Measurements from ENCODE around the gene TTR. TPM values are rescaled to one million over a fixed set of nuclear protein-coding genes. Genes with fewer than 3 reads are reported as not detected.

Gene TTR
- total RNA-seq, 2 donors from 2014 or later = 145 to 352 TPM

DNA sequence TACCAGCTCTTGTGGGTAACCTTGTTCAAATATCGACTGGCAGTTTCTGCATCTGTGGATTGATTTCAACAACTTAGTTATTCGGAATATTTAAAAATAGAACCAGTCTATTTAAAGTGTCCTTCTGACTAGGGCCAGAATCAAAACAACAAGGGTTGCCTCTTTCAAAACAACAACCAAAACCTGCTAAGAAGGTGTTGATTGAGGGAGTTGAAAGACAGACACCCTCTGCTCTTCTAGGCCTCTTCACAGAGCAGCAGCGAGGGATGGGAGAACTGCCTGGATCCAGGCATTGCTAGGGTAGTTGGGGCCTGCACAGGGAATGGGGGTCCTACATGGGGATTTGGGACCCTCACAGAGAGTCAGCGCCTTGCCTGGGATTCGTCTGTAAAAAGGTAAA, 19.8 kb downstream of the TTR start:
- Histone ChIP-seq H3K9me3 (no peaks in the 10 kb centered on the region), H3K27me3 (no peaks in the 10 kb centered on the region), H3K4me1 (no peaks in the 10 kb centered on the region), H3K4me3 (no peak overlapping the region), H3K36me3 (replicated peaks in 1 of 2; ENCODE audit: insufficient read depth in 1 of 2, low read depth in 2 of 2) (no peaks in the 10 kb centered on the region), H3K27ac (no peak overlapping the region)
- DNase-seq (no peak), ATAC-seq (no peak)
- TF ChIP-seq, protein P1, sequence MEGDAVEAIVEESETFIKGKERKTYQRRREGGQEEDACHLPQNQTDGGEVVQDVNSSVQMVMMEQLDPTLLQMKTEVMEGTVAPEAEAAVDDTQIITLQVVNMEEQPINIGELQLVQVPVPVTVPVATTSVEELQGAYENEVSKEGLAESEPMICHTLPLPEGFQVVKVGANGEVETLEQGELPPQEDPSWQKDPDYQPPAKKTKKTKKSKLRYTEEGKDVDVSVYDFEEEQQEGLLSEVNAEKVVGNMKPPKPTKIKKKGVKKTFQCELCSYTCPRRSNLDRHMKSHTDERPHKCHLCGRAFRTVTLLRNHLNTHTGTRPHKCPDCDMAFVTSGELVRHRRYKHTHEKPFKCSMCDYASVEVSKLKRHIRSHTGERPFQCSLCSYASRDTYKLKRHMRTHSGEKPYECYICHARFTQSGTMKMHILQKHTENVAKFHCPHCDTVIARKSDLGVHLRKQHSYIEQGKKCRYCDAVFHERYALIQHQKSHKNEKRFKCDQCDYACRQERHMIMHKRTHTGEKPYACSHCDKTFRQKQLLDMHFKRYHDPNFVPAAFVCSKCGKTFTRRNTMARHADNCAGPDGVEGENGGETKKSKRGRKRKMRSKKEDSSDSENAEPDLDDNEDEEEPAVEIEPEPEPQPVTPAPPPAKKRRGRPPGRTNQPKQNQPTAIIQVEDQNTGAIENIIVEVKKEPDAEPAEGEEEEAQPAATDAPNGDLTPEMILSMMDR (IDR thresholded peaks at IDR 0.05) = no peak
- no peak for TF ChIP-seq POLR2A (IDR thresholded peaks at IDR 0.05)
- 79 to 83% methylated on average over 5 of the region's 5 CpGs for WGBS, 2 donors
- intact Hi-C loops (cut with DNase I) = no loop called here

DNA sequence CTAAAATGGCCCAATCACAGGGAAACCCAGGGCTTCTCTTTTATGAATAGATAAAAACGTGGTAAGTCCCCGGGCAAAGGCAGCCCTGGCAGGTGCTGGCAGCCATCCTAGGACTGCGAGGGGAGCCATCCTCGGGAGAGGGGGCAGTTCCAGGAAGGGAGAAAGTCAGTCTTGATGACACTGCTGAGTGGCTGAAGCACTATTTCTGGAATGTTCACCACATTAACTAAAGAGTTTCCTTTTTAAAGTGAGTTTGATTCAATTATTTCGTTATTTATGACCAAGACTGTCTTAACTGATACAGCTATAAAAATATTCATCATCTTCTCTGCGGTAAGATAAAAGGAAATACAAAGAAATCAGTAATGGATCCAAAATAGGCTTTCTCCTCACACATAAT, 20.4 kb downstream of the TTR start:
- H3K36me3 ChIP-seq (replicated peaks in 1 of 2; ENCODE audit: insufficient read depth in 1 of 2, low read depth in 2 of 2) = no peaks in the 10 kb centered on the region
- ATAC-seq = no peak
- 62 to 68% methylated on average over 6 of the region's 6 CpGs for WGBS, 2 donors
- no peaks in the 10 kb centered on the region for H3K27me3 ChIP-seq
- H3K27ac ChIP-seq = no peak overlapping the region
- no peaks in the 10 kb centered on the region for H3K4me1 ChIP-seq
- intact Hi-C loops (cut with DNase I) = no loop called here
- H3K4me3 ChIP-seq = no peak overlapping the region
- TF ChIP-seq, protein P1 (IDR thresholded peaks at IDR 0.05) = no peak
- TF ChIP-seq POLR2A (IDR thresholded peaks at IDR 0.05) = no peak
- no peaks in the 10 kb centered on the region for H3K9me3 ChIP-seq
- no peak for DNase-seq

DNA sequence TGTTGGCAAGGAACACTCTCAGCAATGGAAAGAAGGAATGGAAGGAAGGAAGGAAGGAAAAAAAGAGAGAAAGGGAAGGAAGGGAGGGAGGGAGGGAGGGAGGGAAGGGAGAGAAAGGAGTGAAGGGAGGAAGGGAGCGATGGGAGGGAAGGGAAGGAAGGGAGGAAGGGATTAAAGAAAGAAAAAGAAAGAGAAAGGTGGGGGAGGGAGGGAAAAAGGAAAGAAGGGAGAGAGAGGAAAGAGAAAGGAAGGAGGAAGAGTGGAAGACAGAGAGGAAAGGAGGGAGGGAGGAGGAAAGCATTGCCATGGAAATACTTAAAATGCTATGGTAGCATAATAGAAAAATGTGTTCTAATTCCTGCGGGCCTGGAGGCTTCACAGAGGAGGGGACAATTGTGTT, 22.4 kb downstream of the TTR start:
- ATAC-seq (no peak), DNase-seq (no peak)
- intact Hi-C loops (cut with DNase I) = no loop called here
- Histone ChIP-seq H3K4me1 (no peaks in the 10 kb centered on the region), H3K9me3 (no peaks in the 10 kb centered on the region), H3K27me3 (no peaks in the 10 kb centered on the region), H3K4me3 (no peak overlapping the region), H3K27ac (no peak overlapping the region), H3K36me3 (replicated peaks in 1 of 2; ENCODE audit: insufficient read depth in 1 of 2, low read depth in 2 of 2) (no peaks in the 10 kb centered on the region)
- no peak for TF ChIP-seq POLR2A (IDR thresholded peaks at IDR 0.05)
- TF ChIP-seq, protein P1 (IDR thresholded peaks at IDR 0.05) = no peak
- 67 to 74% methylated on average over 2 of the region's 2 CpGs for WGBS, 2 donors

DNA sequence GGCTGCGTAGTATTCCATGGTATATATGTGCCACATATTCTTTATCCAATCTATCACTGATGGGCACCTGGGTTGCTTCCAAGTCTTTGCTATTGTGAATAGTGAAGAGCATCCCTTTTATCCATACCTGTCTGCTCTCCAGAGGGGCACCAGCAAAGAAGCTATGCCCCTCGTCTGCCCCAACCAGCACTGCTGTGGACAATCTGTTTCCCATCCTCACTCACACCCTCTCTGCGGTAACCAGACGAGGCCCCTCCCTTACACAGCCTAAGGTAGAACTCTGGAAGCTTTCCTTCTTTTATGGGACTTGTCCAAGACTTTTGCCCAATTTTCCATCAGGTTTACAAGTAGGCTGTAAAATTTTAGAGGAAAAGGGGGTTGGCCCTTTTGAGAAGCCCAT, 24.9 kb downstream of the TTR start:
- Histone ChIP-seq H3K4me3 (no peak overlapping the region), H3K9me3 (no peaks in the 10 kb centered on the region), H3K4me1 (no peaks in the 10 kb centered on the region), H3K27ac (no peak overlapping the region), H3K27me3 (no peaks in the 10 kb centered on the region), H3K36me3 (replicated peaks in 1 of 2; ENCODE audit: insufficient read depth in 1 of 2, low read depth in 2 of 2) (no peaks in the 10 kb centered on the region)
- no peak for TF ChIP-seq POLR2A (IDR thresholded peaks at IDR 0.05)
- TF ChIP-seq, protein P1 (IDR thresholded peaks at IDR 0.05) = no peak
- intact Hi-C loops (cut with DNase I) = no loop called here
- ATAC-seq (no peak), DNase-seq (no peak)
- 77 to 90% methylated on average over 4 of the region's 4 CpGs for WGBS, 2 donors

DNA sequence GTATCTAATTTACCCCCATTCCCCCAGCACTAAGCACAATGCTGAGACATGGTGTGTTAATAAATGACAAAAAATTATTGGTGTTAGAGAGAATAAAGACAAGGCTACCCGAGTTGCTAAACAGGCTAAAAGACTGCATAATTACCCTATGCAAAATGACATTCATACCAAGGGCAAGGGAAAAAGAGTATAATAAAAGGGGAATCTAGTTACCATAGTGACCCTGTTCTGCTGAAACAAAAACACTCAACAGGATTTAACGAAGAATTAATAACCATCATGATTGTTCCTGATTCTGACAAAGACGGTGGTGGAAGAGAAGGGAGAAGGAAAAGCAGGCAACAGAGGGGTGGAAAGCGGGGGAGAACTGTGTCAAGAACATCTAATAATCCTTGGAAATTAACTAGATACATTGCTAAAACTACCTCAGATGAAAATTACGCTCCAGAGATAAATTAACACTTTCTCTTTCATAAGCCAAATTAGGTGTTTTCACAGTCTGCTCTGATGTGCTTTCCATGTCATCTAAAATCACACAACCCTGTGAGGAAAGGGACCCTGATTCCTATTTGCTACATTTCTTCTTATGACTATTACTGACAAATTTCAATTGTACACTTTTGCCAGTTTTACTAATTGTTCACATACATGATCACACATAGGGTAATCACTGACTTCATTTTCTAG, 25.5 kb downstream of the TTR start:
- no peaks in the 10 kb centered on the region for H3K36me3 ChIP-seq (replicated peaks in 1 of 2; ENCODE audit: insufficient read depth in 1 of 2, low read depth in 2 of 2)
- ATAC-seq (no peak), DNase-seq (no peak)
- no peak for TF ChIP-seq POLR2A (IDR thresholded peaks at IDR 0.05)
- TF ChIP-seq, protein P1 (IDR thresholded peaks at IDR 0.05) = no peak
- H3K9me3 ChIP-seq = no peaks in the 10 kb centered on the region
- H3K27ac ChIP-seq = no peak overlapping the region
- intact Hi-C loops (cut with DNase I) = no loop called here
- no peak overlapping the region for H3K4me3 ChIP-seq
- no peaks in the 10 kb centered on the region for H3K4me1 ChIP-seq
- H3K27me3 ChIP-seq = no peaks in the 10 kb centered on the region
- 53 to 63% methylated on average over 5 of the region's 5 CpGs for WGBS, 2 donors
